Fibroblast of pulmonary artery (primary cell): ENCODE measurements around the gene URB1.

Source experiments
- DNase-seq: peaks from one replicate; pipeline ENCODE4 v3.0.0-alpha.2; 2010; ENCODE audit warnings: low read depth
- H3K4me3 ChIP-seq: replicated peaks from 2 replicates; pipeline ENCODE4 v1.5.1; 2011; ENCODE audit warnings: low read depth, mild to moderate bottlenecking, control low read depth, low read length, moderate library complexity
- CTCF ChIP-seq: IDR thresholded peaks from 2 replicates; pipeline ENCODE4 v1.5.1; 2011; ENCODE audit warnings: mild to moderate bottlenecking, control low read depth, low read length, inconsistent platforms; ENCODE audit errors: missing control alignments

URB1 gene

GRCh38 chr21:32360401-32360975, 32.3 kb downstream of the URB1 start:
- no peak for DNase-seq
- H3K4me3 ChIP-seq: no peak overlapping the region
- no peak for TF ChIP-seq CTCF

- TF ChIP-seq CTCF: peak; percentile 35
- peak; percentile 21 for DNase-seq
- H3K4me3 ChIP-seq: no peak overlapping the region
Observed at GRCh38 chr21:32359719-32360260, 33.0 kb downstream of the URB1 start.

GRCh38 chr21:32356874-32357395, 35.9 kb downstream of the URB1 start:
- TF ChIP-seq CTCF: no peak
- no peak for DNase-seq
- H3K4me3 ChIP-seq: no peak overlapping the region

- no peak overlapping the region for H3K4me3 ChIP-seq
- no peak for DNase-seq
- TF ChIP-seq CTCF: no peak
Observed at GRCh38 chr21:32353002-32353711, 39.7 kb downstream of the URB1 start.

- no peak for TF ChIP-seq CTCF
- no peak overlapping the region for H3K4me3 ChIP-seq
- DNase-seq: no peak
Observed at GRCh38 chr21:32352526-32352925, 40.3 kb downstream of the URB1 start.

GRCh38 chr21:32351428-32351827, 41.4 kb downstream of the URB1 start:
- DNase-seq: no peak

More at GRCh38 chr21:32351428-32351827, 41.4 kb downstream of the URB1 start:
- TF ChIP-seq CTCF: no peak
- H3K4me3 ChIP-seq: no peak overlapping the region
